HepG2 (cell line): Measurements from ENCODE around the gene MCMBP. TPM values are rescaled to one million over a fixed set of nuclear protein-coding genes. Genes with fewer than 3 reads are reported as not detected.

Experiments
- ARID2 ChIP-seq: sonication (generic); formaldehyde crosslinking; IDR thresholded peaks from 2 replicates; pipeline ENCODE4 v1.8.1; 2022; ENCODE audit warnings: mild to moderate bottlenecking, missing genetic modification reagents, borderline replicate concordance
- DR1 ChIP-seq: sonication (generic); formaldehyde crosslinking; IDR thresholded peaks from 2 replicates; pipeline ENCODE4 v1.8.0; 2021; ENCODE audit warnings: mild to moderate bottlenecking, missing genetic modification reagents, inconsistent platforms
- GABPB1 ChIP-seq: IDR thresholded peaks from 2 replicates; pipeline ENCODE4 v1.6.1; 2016; ENCODE audit warnings: mild to moderate bottlenecking, missing genetic modification reagents, moderate library complexity, missing compliant biosample characterization
- GATA4 ChIP-seq: sonication (generic); IDR thresholded peaks from 2 replicates; pipeline ENCODE4 v1.6.1; 2016; ENCODE audit warnings: antibody characterized with exemption, low read depth, borderline replicate concordance
- KDM1A ChIP-seq: IDR thresholded peaks from 2 replicates; pipeline ENCODE4 v1.6.1; 2016; ENCODE audit warnings: missing compliant biosample characterization
- MAFK ChIP-seq, 2 experiments: IDR thresholded peaks in 1 of 2; conservative IDR thresholded peaks in 1 of 2; 2 replicates each; pipeline ENCODE4 v1.6.1; 2011; ENCODE audit warnings: improper control_type of control experiment in 2 of 2, low read length in 2 of 2
- PRMT3 ChIP-seq: sonication (generic); formaldehyde crosslinking; IDR thresholded peaks from 2 replicates; pipeline ENCODE4 v1.8.1; 2022; ENCODE audit warnings: low read depth, mild to moderate bottlenecking, moderate library complexity, missing genetic modification reagents, borderline replicate concordance
- SKI ChIP-seq: fragments of 450-650 bp; IDR thresholded peaks from one replicate; pipeline ENCODE4 v1.6.1; 2018; ENCODE audit warnings: mild to moderate bottlenecking; ENCODE audit not compliant: partially characterized antibody
- XBP1 ChIP-seq: sonication (generic); formaldehyde crosslinking; IDR thresholded peaks from 2 replicates; pipeline ENCODE4 v1.5.0; 2020; ENCODE audit warnings: missing genetic modification reagents
- ZFY ChIP-seq: sonication (generic); formaldehyde crosslinking; IDR thresholded peaks from 2 replicates; pipeline ENCODE4 v1.4.0; 2020; ENCODE audit warnings: missing genetic modification reagents
- ZNF432 ChIP-seq: sonication (generic); formaldehyde crosslinking; IDR thresholded peaks from 2 replicates; pipeline ENCODE4 v1.5.0; 2020; ENCODE audit warnings: missing genetic modification reagents, mild to moderate bottlenecking, borderline replicate concordance
- polyA plus RNA-seq, 8 experiments: library from polyadenylated mRNA; depleted of rRNA in 3 of 8; stranded (reverse) in 7 of 8; unstranded in 1 of 8; fragments of >200 nt; fragmentation: Illumina TruSeq in 4 of 8; extraction: Trizol in 4 of 8; gene quantifications; 2 replicates each; pipeline versions ENCODE4 v1.2.1 to v1.2.3, GENCODE V29; 2011 to 2016; ENCODE audit warnings: low read depth in 4 of 8, missing spikeins in 1 of 8, mixed read lengths in 1 of 8; ENCODE audit not compliant: insufficient read depth in 1 of 8
- total RNA-seq, 5 experiments: library from RNA; depleted of rRNA; stranded (reverse); fragments of >200 nt; fragmentation: Illumina TruSeq; extraction: Trizol; gene quantifications; 2 replicates each; pipeline ENCODE4 v1.2.3, GENCODE V29; 2016; ENCODE audit warnings: low read depth in 1 of 5
- TF ChIP-seq, protein P1 (sequence below): sonication (generic); formaldehyde crosslinking; IDR thresholded peaks from 2 replicates; pipeline ENCODE4 v1.4.0; 2020; ENCODE audit warnings: mild to moderate bottlenecking, missing genetic modification reagents
- TF ChIP-seq, protein P2 (sequence below): sonication (generic); formaldehyde crosslinking; IDR thresholded peaks from 2 replicates; pipeline ENCODE4 v1.5.0; 2020; ENCODE audit warnings: mild to moderate bottlenecking, missing genetic modification reagents, moderate library complexity
- TF ChIP-seq, protein P3 (sequence below): IDR thresholded peaks from 2 replicates; pipeline ENCODE4 v1.6.1; 2018; ENCODE audit warnings: missing genetic modification reagents, mild to moderate bottlenecking, missing compliant biosample characterization
- TF ChIP-seq, protein P4 (sequence below): IDR thresholded peaks from 2 replicates; pipeline ENCODE4 v1.6.1; 2016; ENCODE audit warnings: mild to moderate bottlenecking, missing biosample characterization, missing genetic modification reagents
- TF ChIP-seq, protein P5 (sequence below): IDR thresholded peaks from 2 replicates; pipeline ENCODE4 v1.6.1; 2016; ENCODE audit warnings: mild to moderate bottlenecking

The MCMBP gene
- total and polyA plus RNA-seq, 2 of the 13 experiments (the other 11 are each of a cell fraction or from before 2014, with no cell fraction given), result 35.7 to 62.4 TPM

DNA sequence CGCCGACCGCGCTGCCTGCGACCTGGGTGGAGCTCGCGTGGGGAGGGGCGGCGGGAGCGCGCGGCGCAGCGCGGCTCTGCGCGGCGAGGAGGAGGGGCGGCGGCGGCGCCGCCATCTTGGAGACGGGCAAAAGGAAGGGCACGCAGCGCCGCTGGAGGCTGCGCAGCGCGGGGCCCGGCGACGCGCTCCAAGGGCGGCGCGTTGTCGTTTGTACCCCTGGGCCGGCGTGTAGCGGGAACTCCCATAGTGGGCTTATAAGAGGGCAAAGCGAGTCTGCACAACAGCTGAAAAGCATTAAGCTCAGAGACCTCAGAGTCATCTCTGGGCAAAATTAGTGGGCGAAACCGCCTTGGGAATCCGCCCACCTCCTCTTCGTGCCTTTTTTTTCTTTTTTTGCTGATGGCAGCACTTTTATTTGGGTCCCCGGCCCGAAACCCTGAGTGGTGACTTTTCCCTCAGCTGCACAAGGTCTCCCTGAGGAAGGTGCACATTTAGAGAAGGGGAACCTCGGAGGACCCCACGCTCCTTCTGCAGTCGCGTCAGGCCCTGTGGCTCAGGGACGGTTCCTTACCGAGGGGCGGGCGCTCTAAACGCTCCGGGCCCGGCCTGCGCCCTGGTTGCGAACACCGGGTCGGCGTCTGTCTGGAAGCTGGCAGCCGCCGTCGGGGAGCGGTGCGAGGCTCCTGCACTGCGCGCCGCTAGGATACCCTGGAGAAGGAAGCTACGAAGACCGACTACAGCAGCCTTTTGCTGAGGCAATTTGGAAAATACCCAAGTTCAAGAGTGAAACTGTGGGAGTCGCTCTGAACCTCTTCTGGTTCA is 428 bp upstream of the MCMBP start (continued):
- TF ChIP-seq, protein P1, sequence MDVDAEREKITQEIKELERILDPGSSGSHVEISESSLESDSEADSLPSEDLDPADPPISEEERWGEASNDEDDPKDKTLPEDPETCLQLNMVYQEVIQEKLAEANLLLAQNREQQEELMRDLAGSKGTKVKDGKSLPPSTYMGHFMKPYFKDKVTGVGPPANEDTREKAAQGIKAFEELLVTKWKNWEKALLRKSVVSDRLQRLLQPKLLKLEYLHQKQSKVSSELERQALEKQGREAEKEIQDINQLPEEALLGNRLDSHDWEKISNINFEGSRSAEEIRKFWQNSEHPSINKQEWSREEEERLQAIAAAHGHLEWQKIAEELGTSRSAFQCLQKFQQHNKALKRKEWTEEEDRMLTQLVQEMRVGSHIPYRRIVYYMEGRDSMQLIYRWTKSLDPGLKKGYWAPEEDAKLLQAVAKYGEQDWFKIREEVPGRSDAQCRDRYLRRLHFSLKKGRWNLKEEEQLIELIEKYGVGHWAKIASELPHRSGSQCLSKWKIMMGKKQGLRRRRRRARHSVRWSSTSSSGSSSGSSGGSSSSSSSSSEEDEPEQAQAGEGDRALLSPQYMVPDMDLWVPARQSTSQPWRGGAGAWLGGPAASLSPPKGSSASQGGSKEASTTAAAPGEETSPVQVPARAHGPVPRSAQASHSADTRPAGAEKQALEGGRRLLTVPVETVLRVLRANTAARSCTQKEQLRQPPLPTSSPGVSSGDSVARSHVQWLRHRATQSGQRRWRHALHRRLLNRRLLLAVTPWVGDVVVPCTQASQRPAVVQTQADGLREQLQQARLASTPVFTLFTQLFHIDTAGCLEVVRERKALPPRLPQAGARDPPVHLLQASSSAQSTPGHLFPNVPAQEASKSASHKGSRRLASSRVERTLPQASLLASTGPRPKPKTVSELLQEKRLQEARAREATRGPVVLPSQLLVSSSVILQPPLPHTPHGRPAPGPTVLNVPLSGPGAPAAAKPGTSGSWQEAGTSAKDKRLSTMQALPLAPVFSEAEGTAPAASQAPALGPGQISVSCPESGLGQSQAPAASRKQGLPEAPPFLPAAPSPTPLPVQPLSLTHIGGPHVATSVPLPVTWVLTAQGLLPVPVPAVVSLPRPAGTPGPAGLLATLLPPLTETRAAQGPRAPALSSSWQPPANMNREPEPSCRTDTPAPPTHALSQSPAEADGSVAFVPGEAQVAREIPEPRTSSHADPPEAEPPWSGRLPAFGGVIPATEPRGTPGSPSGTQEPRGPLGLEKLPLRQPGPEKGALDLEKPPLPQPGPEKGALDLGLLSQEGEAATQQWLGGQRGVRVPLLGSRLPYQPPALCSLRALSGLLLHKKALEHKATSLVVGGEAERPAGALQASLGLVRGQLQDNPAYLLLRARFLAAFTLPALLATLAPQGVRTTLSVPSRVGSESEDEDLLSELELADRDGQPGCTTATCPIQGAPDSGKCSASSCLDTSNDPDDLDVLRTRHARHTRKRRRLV, result 0 out of 2 replicates have a peak, but pooled peaks have one; percentile 54
- no peak for TF ChIP-seq KDM1A (CRISPR knock-in tag)
- TF ChIP-seq MAFK (conservative IDR thresholded peaks at IDR 0.05 in 1 of 2, IDR thresholded peaks at IDR 0.05 in 1 of 2; ENCODE audit: low read length in 2 of 2), result peak; percentile 100
- peak; percentile 44; the same call in 1 of the 2 replicates for TF ChIP-seq PRMT3
- TF ChIP-seq DR1 (CRISPR knock-in tag), result peak; percentile 24; the same call in 1 of the 2 replicates
- TF ChIP-seq GATA4, result 0 out of 2 replicates have a peak, but pooled peaks have one; percentile 35
- 0 out of 2 replicates have a peak, but pooled peaks have one; percentile 73 for TF ChIP-seq ARID2 (CRISPR knock-in tag)
- TF ChIP-seq XBP1 (CRISPR knock-in tag), result no peak
- TF ChIP-seq, protein P2, sequence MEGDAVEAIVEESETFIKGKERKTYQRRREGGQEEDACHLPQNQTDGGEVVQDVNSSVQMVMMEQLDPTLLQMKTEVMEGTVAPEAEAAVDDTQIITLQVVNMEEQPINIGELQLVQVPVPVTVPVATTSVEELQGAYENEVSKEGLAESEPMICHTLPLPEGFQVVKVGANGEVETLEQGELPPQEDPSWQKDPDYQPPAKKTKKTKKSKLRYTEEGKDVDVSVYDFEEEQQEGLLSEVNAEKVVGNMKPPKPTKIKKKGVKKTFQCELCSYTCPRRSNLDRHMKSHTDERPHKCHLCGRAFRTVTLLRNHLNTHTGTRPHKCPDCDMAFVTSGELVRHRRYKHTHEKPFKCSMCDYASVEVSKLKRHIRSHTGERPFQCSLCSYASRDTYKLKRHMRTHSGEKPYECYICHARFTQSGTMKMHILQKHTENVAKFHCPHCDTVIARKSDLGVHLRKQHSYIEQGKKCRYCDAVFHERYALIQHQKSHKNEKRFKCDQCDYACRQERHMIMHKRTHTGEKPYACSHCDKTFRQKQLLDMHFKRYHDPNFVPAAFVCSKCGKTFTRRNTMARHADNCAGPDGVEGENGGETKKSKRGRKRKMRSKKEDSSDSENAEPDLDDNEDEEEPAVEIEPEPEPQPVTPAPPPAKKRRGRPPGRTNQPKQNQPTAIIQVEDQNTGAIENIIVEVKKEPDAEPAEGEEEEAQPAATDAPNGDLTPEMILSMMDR, result peak; percentile 17; the same call in 1 of the 2 replicates
- peak; percentile 80 for TF ChIP-seq ZFY (CRISPR knock-in tag)
- TF ChIP-seq, protein P3, sequence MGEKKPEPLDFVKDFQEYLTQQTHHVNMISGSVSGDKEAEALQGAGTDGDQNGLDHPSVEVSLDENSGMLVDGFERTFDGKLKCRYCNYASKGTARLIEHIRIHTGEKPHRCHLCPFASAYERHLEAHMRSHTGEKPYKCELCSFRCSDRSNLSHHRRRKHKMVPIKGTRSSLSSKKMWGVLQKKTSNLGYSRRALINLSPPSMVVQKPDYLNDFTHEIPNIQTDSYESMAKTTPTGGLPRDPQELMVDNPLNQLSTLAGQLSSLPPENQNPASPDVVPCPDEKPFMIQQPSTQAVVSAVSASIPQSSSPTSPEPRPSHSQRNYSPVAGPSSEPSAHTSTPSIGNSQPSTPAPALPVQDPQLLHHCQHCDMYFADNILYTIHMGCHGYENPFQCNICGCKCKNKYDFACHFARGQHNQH, result peak; percentile 66
- TF ChIP-seq, protein P4, sequence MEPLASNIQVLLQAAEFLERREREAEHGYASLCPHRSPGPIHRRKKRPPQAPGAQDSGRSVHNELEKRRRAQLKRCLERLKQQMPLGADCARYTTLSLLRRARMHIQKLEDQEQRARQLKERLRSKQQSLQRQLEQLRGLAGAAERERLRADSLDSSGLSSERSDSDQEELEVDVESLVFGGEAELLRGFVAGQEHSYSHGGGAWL (CRISPR knock-in tag), result 0 out of 2 replicates have a peak, but pooled peaks have one; percentile 46
- TF ChIP-seq, protein P5, sequence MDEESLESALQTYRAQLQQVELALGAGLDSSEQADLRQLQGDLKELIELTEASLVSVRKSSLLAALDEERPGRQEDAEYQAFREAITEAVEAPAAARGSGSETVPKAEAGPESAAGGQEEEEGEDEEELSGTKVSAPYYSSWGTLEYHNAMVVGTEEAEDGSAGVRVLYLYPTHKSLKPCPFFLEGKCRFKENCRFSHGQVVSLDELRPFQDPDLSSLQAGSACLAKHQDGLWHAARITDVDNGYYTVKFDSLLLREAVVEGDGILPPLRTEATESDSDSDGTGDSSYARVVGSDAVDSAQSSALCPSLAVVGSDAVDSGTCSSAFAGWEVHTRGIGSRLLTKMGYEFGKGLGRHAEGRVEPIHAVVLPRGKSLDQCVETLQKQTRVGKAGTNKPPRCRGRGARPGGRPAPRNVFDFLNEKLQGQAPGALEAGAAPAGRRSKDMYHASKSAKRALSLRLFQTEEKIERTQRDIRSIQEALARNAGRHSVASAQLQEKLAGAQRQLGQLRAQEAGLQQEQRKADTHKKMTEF, result peak; percentile 67
- TF ChIP-seq GABPB1 (CRISPR knock-in tag), result peak; percentile 80
- TF ChIP-seq ZNF432 (CRISPR knock-in tag), result no peak
- peak; percentile 64 for TF ChIP-seq SKI
